ENCODE results near the gene EPSTI1. TPM values are rescaled to one million over a fixed set of nuclear protein-coding genes. Genes with fewer than 3 reads are reported as not detected.
A peak's percentile ranks its signal among the peaks of the same experiment; 100 is the strongest.
"Not testable (repeated sequence)": the region's sequence is repeated elsewhere in the genome, so short reads cannot be mapped to it uniquely, and the experiment has no call there.

The EPSTI1 gene
- total RNA-seq, 1 donor from 2014 or later = 5.6 TPM

- H3K4me3 ChIP-seq (ENCODE audit: low read depth, low read length) = no peak overlapping the region
- no peaks in the 10 kb centered on the region for H3K27me3 ChIP-seq (ENCODE audit: control insufficient read depth, insufficient read depth, low read length)
- TF ChIP-seq CTCF (IDR thresholded peaks at IDR 0.05; ENCODE audit: insufficient read depth, low read length, poor library complexity, severe bottlenecking) = no peak
- no peaks in the 10 kb centered on the region for H3K36me3 ChIP-seq (ENCODE audit: control insufficient read depth, insufficient read depth, low read length)
- no peak for DNase-seq (ENCODE audit: low read depth)
Measured at GRCh38 chr13:42992764-42993122, 702 bp upstream of the EPSTI1 start.

GRCh38 chr13:42991233-42991897, 676 bp downstream of the EPSTI1 start:
- not testable (repeated sequence) for H3K36me3 ChIP-seq (ENCODE audit: control insufficient read depth, insufficient read depth, low read length); H3K27me3 ChIP-seq (ENCODE audit: control insufficient read depth, insufficient read depth, low read length)
- peak overlapping the region; percentile 57 for H3K4me3 ChIP-seq (ENCODE audit: low read depth, low read length)

DNA sequence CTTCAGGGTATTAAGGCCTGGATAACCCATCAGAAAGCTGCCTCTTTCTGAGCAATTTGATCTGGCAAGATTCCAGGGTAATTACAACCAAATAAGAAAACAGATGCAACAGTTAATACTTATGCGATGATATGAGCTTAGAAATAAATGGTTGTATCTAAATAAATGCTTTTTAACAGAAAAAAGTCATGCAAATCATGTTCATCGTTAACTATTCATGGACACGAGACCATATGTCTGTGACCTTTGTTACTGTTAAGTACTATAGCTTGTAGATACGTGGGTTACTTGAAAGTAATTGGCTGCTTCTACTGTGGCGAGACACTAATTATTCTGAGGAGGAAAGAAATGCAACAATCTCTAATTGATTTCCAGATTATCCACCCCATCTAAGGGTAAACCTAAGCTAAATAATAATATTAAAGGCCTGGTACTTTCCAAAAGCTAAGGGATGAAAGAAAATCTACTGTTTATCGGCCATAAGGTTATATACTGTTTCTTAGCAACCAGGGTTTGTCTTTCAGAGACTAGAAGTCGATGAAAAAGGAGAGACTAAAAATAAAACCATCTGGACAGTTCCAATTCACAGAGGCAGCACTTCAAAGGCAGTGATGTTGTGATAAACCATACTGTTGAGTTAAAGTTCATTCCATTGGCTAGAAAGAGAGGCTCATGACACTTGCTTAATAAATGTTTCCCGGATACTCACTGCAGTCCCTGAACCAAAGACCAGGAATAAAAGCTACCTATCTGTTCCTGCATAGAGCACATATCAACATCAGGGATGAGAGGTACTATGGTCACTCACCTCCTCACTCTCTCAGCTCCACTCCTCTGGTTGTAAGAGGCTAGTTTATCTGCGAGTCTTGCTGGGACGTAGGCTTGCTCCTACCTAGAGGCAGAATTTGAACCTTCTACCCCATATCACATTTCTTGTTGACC, 1.5 kb downstream of the EPSTI1 start:
- DNase-seq (ENCODE audit: low read depth) = no peak
- no peaks in the 10 kb centered on the region for H3K27me3 ChIP-seq (ENCODE audit: control insufficient read depth, insufficient read depth, low read length)
- no peaks in the 10 kb centered on the region for H3K36me3 ChIP-seq (ENCODE audit: control insufficient read depth, insufficient read depth, low read length)
- no peak for TF ChIP-seq CTCF (IDR thresholded peaks at IDR 0.05; ENCODE audit: insufficient read depth, low read length, poor library complexity, severe bottlenecking)
- no peak overlapping the region for H3K4me3 ChIP-seq (ENCODE audit: low read depth, low read length)

More at GRCh38 chr13:42991233-42991897, 676 bp downstream of the EPSTI1 start:
- not testable (repeated sequence) for DNase-seq (ENCODE audit: low read depth)

DNA sequence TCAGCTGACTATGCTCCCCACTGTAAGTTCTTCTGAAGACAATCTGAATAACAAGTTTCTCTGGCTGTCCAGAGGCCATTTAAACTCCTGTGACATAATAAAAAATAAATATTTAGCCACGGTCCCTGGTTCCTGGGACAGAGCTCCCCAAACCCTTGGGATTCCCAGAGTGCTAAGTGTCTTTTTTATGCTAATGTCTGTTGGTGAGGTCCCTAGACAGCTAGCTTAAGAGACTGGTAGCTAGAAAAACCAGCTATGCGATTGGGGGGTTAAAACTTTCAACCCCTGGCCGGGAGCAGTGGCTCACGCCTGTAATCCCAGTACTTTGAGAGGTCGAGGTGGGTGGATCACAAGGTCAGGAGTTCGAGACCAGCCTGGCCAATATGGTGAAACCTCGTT, 5.9 kb downstream of the EPSTI1 start:
- no peak overlapping the region for H3K4me3 ChIP-seq (ENCODE audit: low read depth, low read length)
- no peaks in the 10 kb centered on the region for H3K36me3 ChIP-seq (ENCODE audit: control insufficient read depth, insufficient read depth, low read length)
- DNase-seq (ENCODE audit: low read depth) = no peak
- no peak for TF ChIP-seq CTCF (IDR thresholded peaks at IDR 0.05; ENCODE audit: insufficient read depth, low read length, poor library complexity, severe bottlenecking)
- no peaks in the 10 kb centered on the region for H3K27me3 ChIP-seq (ENCODE audit: control insufficient read depth, insufficient read depth, low read length)

- DNase-seq (ENCODE audit: low read depth) = no peak
- H3K4me3 ChIP-seq (ENCODE audit: low read depth, low read length) = no peak overlapping the region
- TF ChIP-seq CTCF (IDR thresholded peaks at IDR 0.05; ENCODE audit: insufficient read depth, low read length, poor library complexity, severe bottlenecking) = no peak
Measured at GRCh38 chr13:42985312-42986175, 6.5 kb downstream of the EPSTI1 start.

DNA sequence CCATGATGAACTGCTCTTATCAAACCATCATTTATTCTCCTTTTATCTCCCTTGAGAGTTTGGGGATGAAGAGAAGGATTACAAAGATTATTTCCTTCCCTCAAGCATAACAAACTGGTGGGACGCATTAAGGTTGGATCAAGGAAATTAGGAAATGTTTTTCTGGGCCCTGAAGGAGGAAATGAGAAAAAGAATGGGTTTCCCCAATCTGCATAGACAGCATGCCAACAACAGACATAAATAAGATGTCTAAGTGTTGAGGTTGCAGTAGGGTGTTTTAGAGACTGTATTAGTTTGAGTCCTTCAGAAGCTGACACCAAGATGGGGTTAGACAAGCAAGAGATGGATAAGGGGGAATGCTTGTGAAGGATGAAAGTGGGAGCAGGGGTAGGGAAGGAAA, 7.3 kb downstream of the EPSTI1 start:
- no peak overlapping the region for H3K4me3 ChIP-seq (ENCODE audit: low read depth, low read length)
- no peak for DNase-seq (ENCODE audit: low read depth)
- H3K36me3 ChIP-seq (ENCODE audit: control insufficient read depth, insufficient read depth, low read length) = no peaks in the 10 kb centered on the region
- H3K27me3 ChIP-seq (ENCODE audit: control insufficient read depth, insufficient read depth, low read length) = no peaks in the 10 kb centered on the region
- TF ChIP-seq CTCF (IDR thresholded peaks at IDR 0.05; ENCODE audit: insufficient read depth, low read length, poor library complexity, severe bottlenecking) = no peak

More at GRCh38 chr13:42985312-42986175, 6.5 kb downstream of the EPSTI1 start:
- Histone ChIP-seq H3K27me3 (ENCODE audit: control insufficient read depth, insufficient read depth, low read length) (no peaks in the 10 kb centered on the region), H3K36me3 (ENCODE audit: control insufficient read depth, insufficient read depth, low read length) (no peaks in the 10 kb centered on the region)

Measured in kidney epithelial cell (primary cell).